HUES64 (cell line): ENCODE results near the gene MYBPC3. TPM values are rescaled to one million over a fixed set of nuclear protein-coding genes. Genes with fewer than 3 reads are reported as not detected.

Source experiments
- H3K27ac ChIP-seq: 2 replicates; pipeline ENCODE4 v1.7.0; 2013; ENCODE audit warnings: low read depth, low read length, inconsistent platforms
- H3K27me3 ChIP-seq: 2 replicates; pipeline ENCODE4 v1.6.1; 2013; ENCODE audit warnings: mild to moderate bottlenecking, low read length; ENCODE audit not compliant: insufficient read depth
- H3K36me3 ChIP-seq: 2 replicates; pipeline ENCODE4 v1.6.1; 2013; ENCODE audit warnings: mild to moderate bottlenecking, low read length; ENCODE audit not compliant: insufficient read depth
- H3K4me1 ChIP-seq: 2 replicates; pipeline ENCODE4 v1.6.1; 2013; ENCODE audit warnings: mild to moderate bottlenecking, low read length, moderate library complexity; ENCODE audit not compliant: insufficient read depth
- H3K4me3 ChIP-seq: 2 replicates; pipeline ENCODE4 v1.5.1; 2013; ENCODE audit warnings: mild to moderate bottlenecking, low read length, moderate library complexity
- H3K9ac ChIP-seq: 2 replicates; pipeline ENCODE4 v1.6.1; 2013; ENCODE audit warnings: mild to moderate bottlenecking, low read depth, low read length
- H3K9me3 ChIP-seq: 2 replicates; pipeline ENCODE4 v1.6.1; 2013; ENCODE audit warnings: low read depth, low read length; ENCODE audit not compliant: insufficient read depth
- WGBS: fragments of 150-250, 120-280 bp; methylation state at CpG from one replicate; pipeline ENCODE4 v1.1.7; 2013; ENCODE audit warnings: missing lambda C conversion rate; 5-methylcytosine and 5-hydroxymethylcytosine counted together
- polyA plus RNA-seq, 2 experiments: library from polyadenylated mRNA; stranded (reverse); fragments of 50-300 nt; gene quantifications; one replicate each; pipeline ENCODE4 v1.2.3, GENCODE V29; 2013

Gene MYBPC3
- 0.05 TPM for polyA plus RNA-seq (2013, experiment 1 of 2)
- not detected for polyA plus RNA-seq (2013, experiment 2 of 2)

DNA sequence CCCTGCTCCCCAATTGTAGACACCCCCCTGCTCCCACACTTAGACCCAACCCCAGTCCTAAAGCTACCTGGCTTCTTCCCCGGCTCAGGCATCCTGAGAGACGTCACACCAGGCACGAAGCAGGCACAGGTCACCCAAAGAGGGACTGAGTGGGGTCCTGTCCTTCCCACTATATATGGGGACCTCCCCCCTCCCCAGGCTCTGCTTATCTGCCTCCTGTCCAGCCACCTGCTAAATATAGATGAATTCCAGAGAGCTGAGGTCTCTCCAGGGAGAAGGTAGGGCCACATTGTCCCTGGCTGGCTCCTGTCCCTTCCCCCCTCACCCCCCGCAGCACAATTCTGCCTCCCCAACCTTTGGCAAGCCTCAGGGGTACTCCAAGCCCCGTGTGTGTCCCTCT lies at the start of gene MYBPC3:
Gene MYBPC3 (minus strand): TSS at position 147 of the 400 bp plus-strand sequence. CDS start 55 bp downstream, at position 92.
- Histone ChIP-seq H3K27ac (no peak within 1 kb of the TSS), H3K4me3 (no peak within 1 kb of the TSS), H3K27me3 (no peaks in the 10 kb centered on the region), H3K4me1 (no peaks in the 10 kb centered on the region), H3K9me3 (no peaks in the 10 kb centered on the region), H3K36me3 (no peaks in the 10 kb centered on the region), H3K9ac (no peak within 1 kb of the TSS)
- 86% methylated on average over 5 of the region's 5 CpGs for WGBS

DNA sequence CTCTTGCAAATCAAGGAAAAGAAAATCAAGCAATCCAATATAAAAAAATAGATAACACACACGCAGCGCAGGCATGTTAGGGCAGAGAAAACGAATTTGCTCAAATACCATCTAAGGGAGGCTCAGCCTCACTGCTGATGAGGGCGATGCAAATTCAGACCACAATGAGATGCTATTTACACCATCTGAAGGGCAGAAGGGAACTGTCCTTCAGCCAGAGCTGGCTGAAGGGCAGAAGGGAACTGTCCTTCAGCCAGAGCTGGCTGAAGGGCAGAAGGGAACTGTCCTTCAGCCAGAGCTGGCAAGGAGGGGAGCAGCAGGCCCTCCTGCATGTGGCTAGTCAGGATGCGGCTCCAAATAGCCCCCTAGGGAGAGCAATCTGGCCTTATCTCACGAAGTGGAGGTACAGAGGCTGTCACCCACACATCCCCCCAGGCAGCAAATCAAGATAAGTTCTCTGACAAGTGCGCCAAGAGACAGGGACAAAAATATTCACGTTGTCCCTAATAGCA lies 48.3 kb upstream of the MYBPC3 start:
- peak overlapping the region; percentile 55 for H3K4me3 ChIP-seq
- WGBS, result 17% methylated on average over 7 of the region's 8 CpGs

DNA sequence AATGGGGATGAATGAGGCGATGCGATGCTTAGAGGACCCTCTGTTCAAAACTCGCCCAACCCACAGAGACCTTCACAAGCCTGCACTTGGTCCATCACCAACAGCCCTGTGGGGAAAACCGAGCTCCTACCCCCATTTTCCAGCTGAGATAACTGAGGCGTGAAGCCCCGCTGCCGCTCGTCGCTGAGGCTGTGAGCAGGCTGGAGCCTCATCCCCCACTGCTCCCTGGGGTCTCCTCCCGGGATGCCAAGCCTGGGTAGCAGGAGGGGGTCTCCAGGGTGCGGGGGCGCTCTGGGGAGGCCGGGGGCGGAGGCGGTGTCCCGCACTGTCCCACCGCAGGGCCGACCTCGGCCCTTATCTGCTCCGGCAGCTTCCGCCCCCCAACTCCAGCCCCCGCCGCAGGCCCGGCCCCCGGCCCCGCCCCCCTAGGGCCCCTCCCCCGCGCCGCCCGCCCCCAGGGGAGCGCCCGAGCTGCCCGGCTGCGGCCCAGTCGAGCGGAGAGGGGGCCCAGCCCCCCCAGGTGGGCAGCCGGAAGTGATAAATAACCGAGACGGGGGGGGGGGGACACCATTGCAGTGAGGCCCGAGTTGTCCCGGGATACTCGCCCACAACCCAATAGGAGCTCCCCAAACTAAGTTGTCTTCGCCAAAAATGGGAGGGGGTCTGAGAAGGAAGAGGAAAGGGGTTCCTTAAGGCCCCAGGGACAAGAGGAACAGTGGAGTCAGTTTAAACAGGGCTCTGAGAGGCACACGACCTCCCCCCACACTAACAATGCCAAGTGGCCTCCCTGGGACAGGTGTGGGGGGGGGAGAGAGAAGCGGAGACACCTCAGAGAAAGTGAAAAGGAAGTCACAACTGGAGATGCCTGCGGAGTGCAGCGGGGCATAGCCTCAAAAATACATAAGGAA lies 47.6 kb upstream of the MYBPC3 start:
- H3K4me3 ChIP-seq, result peak overlapping the region; percentile 56
- H3K27ac ChIP-seq, result peak overlapping the region; percentile 72; the same call in 1 of the 2 replicates
- no peaks in the 10 kb centered on the region for H3K27me3 ChIP-seq
- H3K4me1 ChIP-seq, result peaks cover 12% of the 10 kb centered on the region
- 13% methylated on average over 23 of the region's 47 CpGs for WGBS
- no peaks in the 10 kb centered on the region for H3K36me3 ChIP-seq
- H3K9me3 ChIP-seq, result no peaks in the 10 kb centered on the region
- H3K9ac ChIP-seq, result peak overlapping the region; percentile 50

More for the DNA sequence above, 48.3 kb upstream of the MYBPC3 start:
- Histone ChIP-seq H3K9me3 (no peaks in the 10 kb centered on the region), H3K36me3 (no peaks in the 10 kb centered on the region), H3K4me1 (peaks cover 12% of the 10 kb centered on the region), H3K27ac (peak overlapping the region; percentile 72; the same call in 1 of the 2 replicates), H3K9ac (no peak overlapping the region), H3K27me3 (no peaks in the 10 kb centered on the region)

GRCh38 chr11:47398551-47398950 lies 46.0 kb upstream of the MYBPC3 start:
- no peaks in the 10 kb centered on the region for H3K36me3 ChIP-seq
- no peak overlapping the region for H3K9ac ChIP-seq
- peaks cover 12% of the 10 kb centered on the region for H3K4me1 ChIP-seq
- H3K27me3 ChIP-seq, result no peaks in the 10 kb centered on the region
- H3K9me3 ChIP-seq, result no peaks in the 10 kb centered on the region
- no peak overlapping the region for H3K4me3 ChIP-seq
- WGBS, result 80% methylated on average over 1 of the region's 1 CpG
- H3K27ac ChIP-seq, result no peak overlapping the region

DNA sequence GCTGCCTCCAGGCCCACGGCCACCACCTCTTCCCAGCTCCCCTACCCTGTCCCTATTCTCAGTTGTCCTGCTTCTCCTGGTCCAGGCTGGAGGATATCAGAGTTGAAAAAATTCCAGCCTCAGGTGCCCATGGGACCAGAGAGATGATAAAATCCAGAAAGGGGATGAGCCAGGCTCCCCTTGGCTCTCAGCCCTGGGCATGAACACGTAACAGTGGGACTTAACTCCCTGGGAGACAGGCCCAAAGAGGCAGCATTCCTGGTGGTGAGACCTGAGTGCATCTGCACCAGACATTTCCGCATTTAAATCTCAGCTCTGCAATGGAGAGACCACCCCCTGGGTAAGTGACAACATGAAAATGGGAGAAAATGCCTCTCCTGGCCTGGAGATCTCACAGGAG lies 45.5 kb upstream of the MYBPC3 start:
- Histone ChIP-seq H3K9ac (no peak overlapping the region), H3K4me3 (no peak overlapping the region), H3K9me3 (no peaks in the 10 kb centered on the region), H3K4me1 (peaks cover 12% of the 10 kb centered on the region), H3K36me3 (no peaks in the 10 kb centered on the region), H3K27me3 (no peaks in the 10 kb centered on the region), H3K27ac (no peak overlapping the region)
- WGBS, result 81% methylated on average over 3 of the region's 3 CpGs

- H3K9me3 ChIP-seq, result no peaks in the 10 kb centered on the region
- no peak overlapping the region for H3K9ac ChIP-seq
- H3K4me3 ChIP-seq, result no peak overlapping the region
- no peaks in the 10 kb centered on the region for H3K27me3 ChIP-seq
- H3K27ac ChIP-seq, result no peak overlapping the region
- H3K36me3 ChIP-seq, result no peaks in the 10 kb centered on the region
- H3K4me1 ChIP-seq, result peaks cover 7% of the 10 kb centered on the region
- WGBS, result 94% methylated on average over 3 of the region's 3 CpGs
Measured at GRCh38 chr11:47396049-47396320, 43.5 kb upstream of the MYBPC3 start.

DNA sequence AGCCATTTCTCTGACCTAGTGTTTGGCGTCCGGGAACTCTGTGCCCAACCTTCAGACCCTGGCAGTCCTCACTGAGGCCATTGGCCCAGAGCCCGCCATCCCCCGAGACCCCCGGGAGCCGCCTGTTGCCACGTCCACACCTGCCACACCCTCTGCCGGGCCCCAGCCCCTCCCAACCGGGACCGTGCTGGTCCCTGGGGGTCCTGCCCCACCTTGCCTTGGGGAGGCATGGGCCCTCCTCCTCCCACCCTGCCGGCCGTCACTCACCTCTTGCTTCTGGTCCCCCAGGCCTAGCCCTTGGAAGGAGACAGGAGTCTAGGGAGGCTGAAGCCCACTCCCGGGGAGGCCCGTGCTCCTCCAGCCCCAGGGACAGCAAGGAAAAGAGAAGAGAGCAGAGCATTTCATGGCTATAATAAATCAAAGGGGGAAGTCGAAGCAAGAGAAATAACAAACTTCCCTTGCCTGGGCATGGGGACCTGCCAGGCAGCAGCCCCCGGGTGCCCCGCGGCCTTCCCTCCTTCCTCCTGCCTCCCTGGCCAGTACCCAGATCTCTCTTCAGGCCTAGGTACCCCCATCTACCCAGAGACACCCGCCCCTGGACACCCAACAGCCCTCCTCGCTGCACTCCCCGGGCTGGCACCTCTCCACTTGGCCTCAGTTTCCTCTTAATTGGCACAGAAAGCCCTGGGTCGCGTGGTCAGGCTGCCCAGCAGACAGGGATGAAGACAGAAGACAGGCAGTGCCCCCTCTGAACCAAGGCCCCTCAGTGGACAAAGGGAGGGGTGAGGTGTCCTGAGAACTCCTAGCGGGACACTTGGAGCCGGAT lies 42.9 kb upstream of the MYBPC3 start:
- Histone ChIP-seq H3K4me3 (no peak overlapping the region), H3K9ac (no peak overlapping the region)
- WGBS, result 93% methylated on average over 25 of the region's 25 CpGs

DNA sequence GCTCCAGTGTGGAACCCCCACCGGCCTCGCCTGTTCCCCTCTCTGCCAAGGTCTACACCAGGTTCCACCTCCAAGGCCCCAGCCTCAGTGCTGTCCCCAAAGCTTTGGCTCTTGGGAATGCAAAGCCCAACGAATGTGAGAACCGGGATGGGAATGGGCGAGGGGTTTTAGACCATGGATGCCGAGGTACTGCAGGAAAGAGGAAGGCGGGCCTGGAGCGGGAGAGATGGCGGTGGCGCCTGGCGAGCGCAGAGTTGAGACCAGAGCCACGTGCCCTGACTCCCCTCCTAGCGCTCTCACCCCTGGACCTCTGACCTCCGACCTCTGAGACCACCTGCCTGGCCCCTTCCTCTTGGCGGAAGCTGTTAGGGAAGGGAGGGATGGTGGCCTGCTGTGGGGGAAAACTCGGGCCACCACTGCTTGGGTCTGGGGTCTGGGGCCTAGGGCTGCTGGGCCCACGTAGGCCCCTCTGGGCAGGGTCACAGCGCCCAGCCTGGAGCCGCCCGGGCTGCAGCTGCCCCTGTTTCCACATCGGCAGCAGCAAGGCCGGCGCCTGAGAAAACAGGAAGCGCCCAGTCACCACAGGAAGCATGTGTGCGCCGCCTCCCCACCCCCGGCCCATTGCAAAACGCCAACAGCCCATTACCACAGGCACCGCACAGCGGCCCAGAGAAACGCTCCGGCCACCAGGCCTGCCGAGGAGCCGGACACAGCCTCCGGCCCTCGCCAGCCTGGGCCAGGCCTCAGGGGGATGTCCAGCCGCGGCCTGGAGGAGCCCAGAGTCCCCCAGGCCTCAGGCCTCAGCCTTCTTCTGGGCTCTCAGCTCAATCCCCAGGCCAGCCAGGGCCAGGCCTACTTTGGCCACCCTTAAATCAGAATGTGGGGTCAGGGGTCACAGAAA lies 42.1 kb upstream of the MYBPC3 start:
- Histone ChIP-seq H3K9ac (no peak overlapping the region), H3K27ac (no peak overlapping the region), H3K4me3 (no peak overlapping the region)

More for the DNA sequence above, 42.9 kb upstream of the MYBPC3 start:
- no peaks in the 10 kb centered on the region for H3K9me3 ChIP-seq
- H3K27me3 ChIP-seq, result no peaks in the 10 kb centered on the region
- H3K27ac ChIP-seq, result no peak overlapping the region
- H3K4me1 ChIP-seq, result peaks cover 6% of the 10 kb centered on the region; the same call in 1 of the 2 replicates
- no peaks in the 10 kb centered on the region for H3K36me3 ChIP-seq

DNA sequence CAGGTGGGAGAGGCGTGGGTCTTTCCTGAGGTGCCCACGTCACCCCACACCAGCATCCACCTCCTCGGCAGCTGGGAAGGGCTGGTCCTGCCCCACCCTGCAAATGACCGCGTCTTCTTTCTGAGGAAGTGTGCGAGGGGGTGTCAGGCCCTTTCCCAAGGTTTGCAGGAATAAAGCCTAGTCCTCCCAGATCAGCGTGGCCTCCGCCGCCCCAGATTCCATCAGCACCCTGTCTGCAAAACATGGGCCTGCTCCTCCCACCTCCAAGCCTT lies 41.5 kb upstream of the MYBPC3 start:
- no peaks in the 10 kb centered on the region for H3K27me3 ChIP-seq
- no peak overlapping the region for H3K4me3 ChIP-seq
- H3K36me3 ChIP-seq, result no peaks in the 10 kb centered on the region
- H3K9me3 ChIP-seq, result no peaks in the 10 kb centered on the region
- H3K4me1 ChIP-seq, result 0 out of 2 replicates have a peak, but pooled peaks cover 3% of the 10 kb centered on the region
- H3K27ac ChIP-seq, result no peak overlapping the region
- WGBS, result 95% methylated on average over 9 of the region's 9 CpGs
- H3K9ac ChIP-seq, result no peak overlapping the region

More for the DNA sequence above, 42.1 kb upstream of the MYBPC3 start:
- H3K9me3 ChIP-seq, result no peaks in the 10 kb centered on the region
- no peaks in the 10 kb centered on the region for H3K27me3 ChIP-seq
- 0 out of 2 replicates have a peak, but pooled peaks cover 3% of the 10 kb centered on the region for H3K4me1 ChIP-seq
- 89% methylated on average over 39 of the region's 39 CpGs for WGBS
- no peaks in the 10 kb centered on the region for H3K36me3 ChIP-seq

DNA sequence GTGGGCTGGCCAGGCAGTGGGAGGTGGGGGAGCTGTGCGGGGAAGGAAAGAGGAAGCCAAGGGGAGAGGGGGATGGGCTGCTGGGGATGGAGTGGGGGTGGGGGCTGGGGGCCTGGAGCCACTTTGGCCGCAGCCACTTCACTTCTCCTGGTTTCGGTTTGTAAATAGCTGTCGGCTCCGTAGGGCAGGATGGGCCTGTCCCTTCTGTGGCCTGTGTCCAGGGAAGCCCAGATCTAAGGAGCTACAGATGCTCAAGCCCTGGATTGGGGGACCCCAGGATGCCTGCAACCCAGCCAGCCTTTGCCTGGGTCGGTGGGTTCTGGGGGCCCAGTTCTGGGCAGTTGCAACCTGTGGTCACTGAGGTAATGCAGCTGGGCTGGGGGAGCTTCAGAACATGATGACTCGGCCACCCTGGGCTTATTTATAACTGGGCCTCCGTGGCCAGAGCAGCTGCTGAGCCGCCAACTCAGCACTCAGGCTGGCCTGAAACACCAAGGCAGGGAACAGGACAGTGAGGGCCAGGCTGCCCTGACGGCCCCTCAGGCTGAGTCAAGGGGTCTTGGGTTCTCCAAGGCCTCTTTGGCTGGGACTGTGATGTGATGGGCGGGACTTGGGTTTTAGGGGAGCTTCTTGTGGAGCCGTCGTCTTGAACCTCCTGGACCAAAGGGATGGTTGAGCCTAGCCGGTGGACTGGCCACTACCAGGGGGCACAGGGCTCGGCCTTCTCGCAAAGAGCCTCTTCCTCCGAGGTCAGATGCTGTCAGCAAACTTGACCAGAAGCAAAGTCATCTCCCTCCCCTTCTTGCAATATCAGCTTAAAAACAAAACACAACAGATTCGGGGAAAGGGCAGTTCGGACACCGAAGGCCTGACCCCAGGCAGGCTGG lies 40.9 kb upstream of the MYBPC3 start:
- Histone ChIP-seq H3K9me3 (no peaks in the 10 kb centered on the region), H3K36me3 (no peaks in the 10 kb centered on the region), H3K4me1 (0 out of 2 replicates have a peak, but pooled peaks cover 3% of the 10 kb centered on the region), H3K27me3 (no peaks in the 10 kb centered on the region), H3K27ac (no peak overlapping the region), H3K9ac (no peak overlapping the region), H3K4me3 (no peak overlapping the region)
- 88% methylated on average over 20 of the region's 20 CpGs for WGBS
